Endothelial cell of umbilical vein (primary cell): ENCODE measurements around the gene FBXO34. TPM values are rescaled to one million over a fixed set of nuclear protein-coding genes. Genes with fewer than 3 reads are reported as not detected.

Source experiments
- BruUV-seq: library from RNA; stranded (reverse); fragments of 400-500 nt; replicated peaks from 2 replicates; lab custom pipeline; 2021; lab: Mats Ljungman, UMichigan
- CTCF ChIA-PET: fragments of 300-600, 350-600 bp; sonication (Branson Sonifier 250); formaldehyde crosslinking; loops from one replicate; lab custom pipeline; 2021; ENCODE audit warnings: antibody characterized with exemption, inconsistent platforms; lab: Charles Lee
- POLR2A ChIA-PET: fragments of 300-600, 350-600 bp; sonication (Branson Sonifier 250); formaldehyde crosslinking; loops from one replicate; lab custom pipeline; 2021; ENCODE audit warnings: antibody characterized with exemption, inconsistent platforms; lab: Charles Lee
- DNase-seq: peaks from one replicate; pipeline ENCODE4 v3.0.0-alpha.2; 2011; ENCODE audit warnings: low read depth, low spot score
- FAIRE-seq: peaks from 2 replicates; lab custom pipeline; 2011; peaks lifted over from hg19 to GRCh38; lab: Jason Lieb, UNC
- H2AFZ ChIP-seq: 2 replicates; pipeline ENCODE4 v1.6.0; 2012; ENCODE audit warnings: low read depth, low read length, control low read depth, inconsistent platforms
- H3K27ac ChIP-seq: 2 replicates; pipeline ENCODE4 v1.5.1; 2011; ENCODE audit warnings: low read depth, mild to moderate bottlenecking, control low read depth, low read length, moderate library complexity; ENCODE audit not compliant: insufficient read depth
- H3K27me3 ChIP-seq, 2 experiments: 2 replicates each; pipeline versions ENCODE4 v1.6.0 to v1.6.1; 2011; ENCODE audit warnings: low read length in 2 of 2, mixed read lengths in 1 of 2; ENCODE audit not compliant: control insufficient read depth in 2 of 2, insufficient read depth in 2 of 2
- H3K36me3 ChIP-seq, 2 experiments: 2 replicates in 1 of 2; 3 replicates in 1 of 2; pipeline ENCODE4 v1.5.1; 2011; ENCODE audit warnings: low read length in 2 of 2, mild to moderate bottlenecking in 1 of 2, moderate library complexity in 1 of 2; ENCODE audit not compliant: control insufficient read depth in 2 of 2, insufficient read depth in 2 of 2; ENCODE audit errors: extremely low read depth in 1 of 2
- H3K4me1 ChIP-seq: 3 replicates; pipeline ENCODE4 v1.5.1; 2011; ENCODE audit warnings: mild to moderate bottlenecking, low read length; ENCODE audit not compliant: control insufficient read depth, insufficient read depth; ENCODE audit errors: extremely low read depth
- H3K4me2 ChIP-seq: 2 replicates; pipeline ENCODE4 v1.6.1; 2011; ENCODE audit warnings: low read length, control low read depth, mixed read lengths; ENCODE audit not compliant: insufficient read depth
- H3K4me3 ChIP-seq, 3 experiments: fragments of 200-600 bp in 1 of 3; sonication (generic), shearing (Covaris generic) in 1 of 3; replicated peaks in 1 of 3; 2 replicates each; pipeline ENCODE4 v1.5.1; 2011 to 2016; ENCODE audit warnings: control low read depth in 3 of 3, low read length in 3 of 3, mild to moderate bottlenecking in 2 of 3, inconsistent platforms in 1 of 3, low read depth in 1 of 3, moderate library complexity in 1 of 3; ENCODE audit not compliant: insufficient read depth in 1 of 3
- H3K79me2 ChIP-seq: 2 replicates; pipeline ENCODE4 v1.6.0; 2012; ENCODE audit warnings: low read length, inconsistent platforms; ENCODE audit not compliant: control insufficient read depth, insufficient read depth
- H3K9ac ChIP-seq: replicated peaks from 2 replicates; pipeline ENCODE3; 2011; ENCODE audit warnings: low read length, control low read depth; ENCODE audit not compliant: insufficient read depth; ENCODE audit errors: extremely low read depth
- H3K9me1 ChIP-seq: replicated peaks from 3 replicates; pipeline ENCODE4 v1.6.0; 2011; ENCODE audit warnings: mild to moderate bottlenecking, low read length; ENCODE audit not compliant: control insufficient read depth, insufficient read depth; ENCODE audit errors: extremely low read depth
- H3K9me3 ChIP-seq: replicated peaks from 2 replicates; pipeline ENCODE4 v1.5.1; 2012; ENCODE audit warnings: low read length, inconsistent platforms; ENCODE audit not compliant: control insufficient read depth, insufficient read depth
- H4K20me1 ChIP-seq: replicated peaks from 2 replicates; pipeline ENCODE3; 2011; ENCODE audit warnings: mild to moderate bottlenecking, low read length; ENCODE audit not compliant: control insufficient read depth, insufficient read depth; ENCODE audit errors: extremely low read depth
- EZH2 ChIP-seq: IDR thresholded peaks from 2 replicates; pipeline ENCODE4 v1.6.1; 2012; ENCODE audit warnings: borderline replicate concordance, low read depth, mild to moderate bottlenecking, moderate library complexity, low read length, inconsistent platforms; ENCODE audit not compliant: severe bottlenecking
- FOS ChIP-seq: IDR thresholded peaks from 2 replicates; pipeline ENCODE4 v1.6.1; 2011; ENCODE audit warnings: mild to moderate bottlenecking, low read length, moderate library complexity, borderline replicate concordance; ENCODE audit not compliant: insufficient read depth
- GATA2 ChIP-seq: IDR thresholded peaks from 2 replicates; pipeline ENCODE4 v1.7.0; 2011; ENCODE audit warnings: low read depth, mild to moderate bottlenecking, moderate library complexity, mixed read lengths, low read length; ENCODE audit not compliant: insufficient read length, insufficient read depth
- JUN ChIP-seq: IDR thresholded peaks from 2 replicates; pipeline ENCODE4 v1.6.1; 2011; ENCODE audit warnings: borderline replicate concordance, low read depth; ENCODE audit not compliant: insufficient read length, insufficient read depth
- MYC ChIP-seq: IDR thresholded peaks from one replicate; pipeline ENCODE4 v1.6.1; 2011; ENCODE audit warnings: mild to moderate bottlenecking, low read depth, low read length
- POLR2A ChIP-seq: IDR thresholded peaks from 2 replicates; pipeline ENCODE4 v1.6.1; 2012; ENCODE audit warnings: low read depth, mild to moderate bottlenecking, control low read depth, low read length
- POLR2AphosphoS5 ChIP-seq: IDR thresholded peaks from 2 replicates; pipeline ENCODE4 v1.6.1; 2012; ENCODE audit warnings: low read depth, mild to moderate bottlenecking, control low read depth, low read length, moderate library complexity; ENCODE audit not compliant: insufficient read depth
- dilution Hi-C: fragments of 300-500 bp; cut with MboI; formaldehyde crosslinking; loops from one replicate; pipeline ENCODE4 v1.15.0; 2019; ENCODE audit warnings: low sequenced_read_pairs; ENCODE audit not compliant: extremely low pct_ligation_motif_present
- intact Hi-C: fragments of 100-400 bp; cut with micrococcal nuclease; formaldehyde crosslinking; loops from one replicate; pipeline ENCODE4 v1.10.0; 2022
- polyA plus RNA-seq, 4 experiments: library from polyadenylated mRNA; depleted of rRNA in 3 of 4; stranded (reverse) in 3 of 4; unstranded in 1 of 4; fragments of >200 nt; gene quantifications; 2 replicates each; pipeline versions ENCODE4 v1.2.1 to v1.2.3, GENCODE V29; 2011 to 2012; ENCODE audit warnings: missing spikeins in 1 of 4
- total RNA-seq: library from RNA; stranded (reverse); gene quantifications from 2 replicates; pipeline ENCODE4 v1.2.3, GENCODE V29; 2021
- TF ChIP-seq, protein P1 (sequence below), 2 donors: IDR thresholded peaks; 1 replicate in 1 of 2; 2 replicates in 1 of 2; pipeline ENCODE4 v1.5.1; 2011; ENCODE audit warnings: low read length in 2 of 2, mild to moderate bottlenecking in 2 of 2, moderate library complexity in 2 of 2, control low read depth in 1 of 2, inconsistent platforms in 1 of 2, low read depth in 1 of 2; ENCODE audit not compliant: insufficient read depth in 1 of 2; ENCODE audit errors: extremely low read depth in 1 of 2
- TF ChIP-seq, protein P2 (sequence below): IDR thresholded peaks from 2 replicates; pipeline ENCODE4 v1.6.1; 2011; ENCODE audit not compliant: insufficient read depth, insufficient read length

Gene FBXO34
- total and polyA plus RNA-seq, 2 donors (not counting 3 experiments of a cell fraction or from before 2014, with no cell fraction given), result 8.5 to 14.2 TPM

DNA sequence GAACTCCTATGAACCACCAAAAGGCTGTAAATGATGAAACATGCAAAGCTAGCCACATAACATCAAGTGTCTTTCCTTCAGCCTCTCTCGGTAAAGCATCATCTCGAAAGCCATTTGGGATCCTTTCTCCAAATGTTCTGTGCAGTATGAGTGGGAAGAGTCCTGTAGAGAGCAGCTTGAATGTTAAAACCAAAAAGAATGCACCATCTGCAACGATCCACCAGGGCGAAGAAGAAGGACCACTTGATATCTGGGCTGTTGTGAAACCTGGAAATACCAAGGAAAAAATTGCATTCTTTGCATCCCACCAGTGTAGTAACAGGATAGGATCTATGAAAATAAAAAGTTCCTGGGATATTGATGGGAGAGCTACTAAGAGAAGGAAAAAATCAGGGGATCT lies 79.2 kb downstream of the FBXO34 start:
- Histone ChIP-seq H3K79me2 (peaks cover 5% of the 10 kb centered on the region), H3K27ac (no peak overlapping the region), H3K9ac (no peak overlapping the region), H3K4me2 (no peak overlapping the region), H2AFZ (no peak overlapping the region), H3K9me1 (no peaks in the 10 kb centered on the region), H3K4me1 (no peaks in the 10 kb centered on the region), H3K9me3 (no peaks in the 10 kb centered on the region), H3K4me3 (no peak overlapping the region), H3K27me3 (no peaks in the 10 kb centered on the region), H4K20me1 (no peaks in the 10 kb centered on the region), H3K36me3 (peaks cover 0 to 13% of the 10 kb centered on the region in 2 experiments)
- ChIA-PET CTCF (interaction anchor here (0.7 to 1.4 kb wide), 3 partner anchors 17 to 105 kb away, joined by 3 to 4 read pairs (median 3); no protein-coding TSS in a partner anchor), POLR2A (no interaction called here)
- dilution Hi-C loops, result no loop called here
- BruUV-seq, result no TSS peak
- no peak for DNase-seq
- TF ChIP-seq POLR2A (no peak), EZH2 (no peak), MYC (no peak), POLR2AphosphoS5 (no peak)
- TF ChIP-seq, protein P1, sequence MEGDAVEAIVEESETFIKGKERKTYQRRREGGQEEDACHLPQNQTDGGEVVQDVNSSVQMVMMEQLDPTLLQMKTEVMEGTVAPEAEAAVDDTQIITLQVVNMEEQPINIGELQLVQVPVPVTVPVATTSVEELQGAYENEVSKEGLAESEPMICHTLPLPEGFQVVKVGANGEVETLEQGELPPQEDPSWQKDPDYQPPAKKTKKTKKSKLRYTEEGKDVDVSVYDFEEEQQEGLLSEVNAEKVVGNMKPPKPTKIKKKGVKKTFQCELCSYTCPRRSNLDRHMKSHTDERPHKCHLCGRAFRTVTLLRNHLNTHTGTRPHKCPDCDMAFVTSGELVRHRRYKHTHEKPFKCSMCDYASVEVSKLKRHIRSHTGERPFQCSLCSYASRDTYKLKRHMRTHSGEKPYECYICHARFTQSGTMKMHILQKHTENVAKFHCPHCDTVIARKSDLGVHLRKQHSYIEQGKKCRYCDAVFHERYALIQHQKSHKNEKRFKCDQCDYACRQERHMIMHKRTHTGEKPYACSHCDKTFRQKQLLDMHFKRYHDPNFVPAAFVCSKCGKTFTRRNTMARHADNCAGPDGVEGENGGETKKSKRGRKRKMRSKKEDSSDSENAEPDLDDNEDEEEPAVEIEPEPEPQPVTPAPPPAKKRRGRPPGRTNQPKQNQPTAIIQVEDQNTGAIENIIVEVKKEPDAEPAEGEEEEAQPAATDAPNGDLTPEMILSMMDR (IDR thresholded peaks at IDR 0.05; ENCODE audit: extremely low read depth in 1 of 2, insufficient read depth in 1 of 2, low read depth in 1 of 2, low read length in 2 of 2), result no peak
- FAIRE-seq, result no peak
- intact Hi-C loops, result no loop called here

DNA sequence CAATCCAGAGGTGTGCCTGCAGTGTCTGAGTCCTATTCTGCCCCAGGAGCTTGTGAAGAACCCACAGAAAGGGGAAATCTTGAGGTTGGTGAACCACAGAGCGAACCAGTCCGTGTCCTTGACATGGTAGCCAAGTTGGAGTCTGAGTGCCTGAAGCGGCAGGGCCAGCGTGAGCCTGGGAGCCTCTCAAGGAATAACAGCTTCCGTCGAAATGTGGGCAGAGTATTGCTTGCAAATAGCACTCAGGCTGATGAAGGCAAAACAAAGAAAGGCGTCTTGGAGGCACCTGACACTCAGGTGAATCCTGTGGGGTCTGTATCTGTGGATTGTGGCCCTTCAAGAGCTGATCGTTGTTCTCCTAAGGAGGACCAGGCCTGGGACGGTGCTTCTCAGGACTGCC lies 79.9 kb downstream of the FBXO34 start:
- TF ChIP-seq GATA2, result no peak
- TF ChIP-seq POLR2AphosphoS5, result no peak
- no peak for TF ChIP-seq POLR2A
- no peak for TF ChIP-seq JUN
- TF ChIP-seq FOS, result no peak
- TF ChIP-seq, protein P2, sequence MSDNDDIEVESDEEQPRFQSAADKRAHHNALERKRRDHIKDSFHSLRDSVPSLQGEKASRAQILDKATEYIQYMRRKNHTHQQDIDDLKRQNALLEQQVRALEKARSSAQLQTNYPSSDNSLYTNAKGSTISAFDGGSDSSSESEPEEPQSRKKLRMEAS, result no peak
- no peak for TF ChIP-seq EZH2
- TF ChIP-seq MYC, result no peak
- TF ChIP-seq, protein P1 (IDR thresholded peaks at IDR 0.05; ENCODE audit: extremely low read depth in 1 of 2, insufficient read depth in 1 of 2, low read depth in 1 of 2, low read length in 2 of 2), result no peak
- Histone ChIP-seq H2AFZ (no peak overlapping the region), H3K4me1 (no peaks in the 10 kb centered on the region), H3K27ac (no peak overlapping the region), H3K36me3 (peaks cover 0 to 13% of the 10 kb centered on the region in 2 experiments), H4K20me1 (no peaks in the 10 kb centered on the region), H3K4me3 (no peak overlapping the region), H3K9me3 (no peaks in the 10 kb centered on the region), H3K79me2 (peaks cover 3% of the 10 kb centered on the region), H3K9me1 (no peaks in the 10 kb centered on the region), H3K27me3 (no peaks in the 10 kb centered on the region), H3K9ac (no peak overlapping the region), H3K4me2 (no peak overlapping the region)
- DNase-seq (no peak), FAIRE-seq (no peak)
- no TSS peak for BruUV-seq
- ChIA-PET CTCF (interaction anchor here (0.7 to 1.4 kb wide), 2 partner anchors 17 to 105 kb away, joined by 3 to 4 read pairs; no protein-coding TSS in a partner anchor), POLR2A (no interaction called here)
- dilution Hi-C loops (no loop called here), intact Hi-C loops (no loop called here)
